Astrocyte of the spinal cord (primary cell): ENCODE results near the gene TACC3.

Experiments used
- DNase-seq: peaks from one replicate; pipeline ENCODE4 v3.0.0; 2011; ENCODE audit warnings: low read depth, low spot score
- H3K4me3 ChIP-seq: 2 replicates; pipeline ENCODE4 v1.5.1; 2011; ENCODE audit warnings: low read depth, mild to moderate bottlenecking, low read length, moderate library complexity
- CTCF ChIP-seq: IDR thresholded peaks from 2 replicates; pipeline ENCODE4 v1.5.1; 2012; ENCODE audit warnings: low read depth, mild to moderate bottlenecking, low read length, inconsistent platforms
- in situ Hi-C: cut with HindIII; loops from 2 replicates; pipeline ENCODE4 v1.10.0; 2017; ENCODE audit warnings: low sequenced_read_pairs

TACC3 gene

DNA sequence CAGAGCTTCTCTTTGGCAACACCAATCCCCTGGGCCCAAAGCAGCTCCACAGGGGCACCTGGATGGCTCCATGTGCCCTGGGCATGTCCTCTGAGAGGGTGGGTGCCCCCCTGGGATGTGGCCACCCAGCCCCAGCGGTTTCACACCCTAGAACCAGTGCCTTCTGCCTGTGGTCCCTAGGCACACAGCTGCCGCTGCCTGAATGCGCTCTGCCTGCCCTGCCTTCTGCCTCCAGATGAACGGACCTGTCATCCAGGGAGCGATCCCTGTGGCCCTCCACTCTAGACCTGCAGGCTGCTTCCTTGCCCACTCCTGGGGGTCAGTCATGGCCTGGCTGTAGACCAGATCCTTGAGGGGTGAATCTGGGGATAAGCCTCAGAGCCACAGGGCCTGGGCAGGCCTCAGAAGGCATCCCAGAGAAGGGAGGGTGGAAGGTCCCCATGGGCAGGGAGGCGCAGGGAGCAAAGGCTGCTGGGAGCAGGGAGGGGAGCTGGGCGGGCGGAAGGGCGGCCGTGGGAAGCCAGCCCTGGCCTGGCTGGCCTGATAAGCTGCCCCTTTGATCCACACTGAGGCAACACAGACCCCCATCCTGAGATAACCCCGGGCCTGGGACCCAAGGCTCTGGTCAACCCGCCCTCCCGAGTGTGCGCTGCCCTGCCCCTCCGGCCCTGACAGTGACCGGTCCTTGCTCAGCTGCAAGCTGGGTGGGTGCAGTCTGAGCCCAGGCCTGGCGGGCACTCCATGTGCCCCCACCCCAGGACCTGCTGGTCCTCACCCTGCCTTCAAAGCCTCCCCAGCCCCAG, 63.7 kb downstream of the TACC3 start:
- TF ChIP-seq CTCF = no peak
- no peak overlapping the region for H3K4me3 ChIP-seq
- DNase-seq = no peak
- in situ Hi-C loops = no loop called here

- no peak overlapping the region for H3K4me3 ChIP-seq
- in situ Hi-C loops = no loop called here
Observed at GRCh38 chr4:1785592-1785991, 64.3 kb downstream of the TACC3 start.

DNA sequence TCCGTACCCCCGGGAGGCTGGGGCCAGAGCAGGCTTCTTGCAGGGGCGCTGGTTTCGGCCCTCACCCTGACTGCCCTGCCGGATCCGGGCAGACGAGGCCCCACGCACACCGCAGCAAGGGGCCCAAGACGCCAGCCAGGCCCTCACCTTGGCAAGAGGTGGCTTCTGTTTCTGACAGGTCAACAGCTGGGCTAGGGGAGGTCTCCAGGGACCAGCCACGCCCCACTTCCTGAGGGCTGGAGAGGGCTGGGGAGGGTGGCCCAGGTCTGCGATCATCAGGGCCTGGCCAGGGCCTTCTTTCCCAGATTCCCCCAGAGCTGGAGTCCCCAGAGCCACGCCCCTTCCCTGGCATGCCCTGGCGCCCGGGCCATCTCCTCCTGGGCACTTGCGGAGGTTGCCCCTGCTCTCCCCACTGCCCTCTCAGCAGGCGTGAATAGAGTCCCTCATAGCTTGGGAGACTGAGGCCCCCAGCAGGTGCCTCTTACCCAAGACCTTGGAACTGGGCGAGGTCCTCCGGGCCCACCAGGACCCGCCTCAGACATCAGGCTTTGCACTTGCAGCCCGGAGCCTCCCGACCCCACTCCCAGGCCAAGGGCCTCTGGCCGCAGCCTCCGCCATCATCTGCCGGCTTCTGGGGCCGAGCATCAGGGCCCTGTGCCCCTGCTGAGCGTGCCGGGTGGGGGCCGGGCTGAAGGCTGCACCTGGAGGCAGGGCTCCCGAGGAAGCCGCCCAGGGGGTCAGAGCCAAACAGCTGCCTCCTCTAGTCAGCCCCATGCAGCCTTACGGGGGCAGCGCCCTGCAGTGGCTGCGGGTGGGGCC, 65.4 kb downstream of the TACC3 start:
- in situ Hi-C loops = no loop called here
- H3K4me3 ChIP-seq = no peak overlapping the region
- DNase-seq = no peak
- TF ChIP-seq CTCF = no peak

More at GRCh38 chr4:1785592-1785991, 64.3 kb downstream of the TACC3 start:
- no peak for DNase-seq
- TF ChIP-seq CTCF = no peak

DNA sequence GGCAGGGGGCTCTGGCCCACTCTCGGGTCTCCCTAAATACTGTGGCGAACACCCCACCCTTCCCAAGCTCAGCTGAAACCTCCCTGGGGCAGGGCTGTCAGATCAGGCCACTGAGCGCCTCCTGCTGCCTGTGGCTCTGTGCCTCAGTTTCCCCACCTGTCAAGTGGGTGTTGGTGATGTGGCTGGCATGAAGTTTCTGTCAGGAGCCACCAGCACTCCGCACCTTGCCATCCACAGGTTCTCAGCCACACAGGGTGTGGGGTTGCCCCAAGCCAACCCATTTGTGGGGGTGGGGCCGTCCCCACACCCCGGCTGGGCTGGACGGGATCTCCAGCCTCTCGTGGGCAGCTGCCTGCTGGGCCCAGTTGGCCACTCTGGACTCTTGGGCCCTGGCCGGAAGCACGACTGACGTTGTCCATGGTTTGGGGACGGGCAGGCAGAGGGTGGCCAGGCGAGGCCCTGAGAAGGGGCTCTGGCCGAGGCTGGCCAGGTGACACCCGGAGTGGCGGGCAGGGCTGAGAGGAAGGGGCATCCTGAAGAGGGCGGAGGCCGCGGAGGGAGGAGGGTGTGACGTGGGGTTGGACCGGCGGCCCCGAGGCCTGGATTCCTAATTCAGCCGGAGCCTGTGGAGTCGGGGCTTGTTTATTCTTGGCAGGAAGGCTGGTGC, 66.2 kb downstream of the TACC3 start:
- no peak for TF ChIP-seq CTCF
- no peak overlapping the region for H3K4me3 ChIP-seq
- no peak for DNase-seq
- in situ Hi-C loops = no loop called here

DNA sequence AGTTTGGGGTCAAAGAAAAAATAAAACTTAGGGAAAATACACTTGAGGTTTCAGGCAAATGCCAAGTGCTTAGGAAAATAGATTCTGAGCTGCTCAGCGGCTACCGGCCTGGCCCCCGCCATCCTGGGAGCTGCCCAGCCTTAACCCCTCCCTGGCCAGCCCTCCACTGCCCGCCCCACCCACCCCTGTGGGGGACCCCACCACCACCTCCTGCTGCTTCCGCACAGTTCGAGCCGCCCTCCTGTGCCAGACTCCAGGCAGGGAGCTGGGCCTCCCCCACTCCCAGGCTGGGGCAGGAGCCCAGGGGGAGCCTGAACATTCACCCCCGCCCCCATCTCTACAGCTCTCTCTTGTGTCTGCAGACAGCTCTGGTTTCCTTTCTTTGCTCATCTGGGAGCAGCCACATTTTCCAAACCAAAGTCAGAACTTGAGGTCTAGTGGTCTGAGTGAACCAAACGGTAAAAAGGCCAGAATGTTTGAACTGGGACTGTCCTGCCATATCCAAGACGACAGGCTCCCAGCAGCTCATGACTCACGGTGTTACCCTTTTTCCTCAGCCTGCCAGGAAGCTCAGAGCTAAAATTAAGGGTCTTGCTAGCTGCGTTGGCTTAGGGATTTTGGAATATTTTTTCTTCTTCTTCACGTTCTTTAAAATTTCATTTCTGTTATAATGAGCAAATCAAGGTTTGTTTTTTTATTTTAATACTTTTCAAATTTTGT, 67.1 kb downstream of the TACC3 start:
- in situ Hi-C loops = no loop called here
- DNase-seq = no peak
- no peak for TF ChIP-seq CTCF
- H3K4me3 ChIP-seq = no peak overlapping the region

DNA sequence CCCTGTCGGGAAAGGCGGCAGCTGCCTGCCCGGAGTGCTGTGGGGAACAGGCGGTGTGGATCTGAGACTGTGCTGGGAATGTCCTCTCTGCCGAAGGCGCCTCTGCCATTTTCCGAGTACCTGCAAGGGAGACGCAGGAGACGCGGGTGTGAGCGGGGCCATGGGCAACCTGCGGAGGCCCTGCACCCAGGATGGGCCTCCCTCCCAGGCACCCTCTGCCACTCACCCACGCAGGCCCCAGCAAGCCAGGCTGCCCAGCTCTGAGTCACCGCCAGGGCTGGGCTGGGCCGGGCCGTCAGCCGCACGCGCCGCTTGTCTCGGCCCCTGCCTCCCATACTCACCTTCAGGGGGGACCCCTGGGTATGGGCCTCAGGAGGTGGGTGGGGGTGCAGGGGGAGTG, 68.2 kb downstream of the TACC3 start:
- no peak for DNase-seq
- no peak overlapping the region for H3K4me3 ChIP-seq
- no peak for TF ChIP-seq CTCF
- in situ Hi-C loops = no loop called here
